ENCODE data around the gene KRT73.

- TF ChIP-seq CTCF (IDR thresholded peaks at IDR 0.05; ENCODE audit: poor library complexity) (no peak), EZH2 (IDR thresholded peaks at IDR 0.05; ENCODE audit: borderline replicate concordance) (no peak), EZH2phosphoT487 (IDR thresholded peaks at IDR 0.05; ENCODE audit: low read depth, severe bottlenecking, unreplicated experiment) (no peak)
Measured at GRCh38 chr12:52651726-52652261, 33.4 kb upstream of the KRT73 start, which contains the start of gene KRT2.
